ENCODE measurements around the gene RAB4A. TPM values are rescaled to one million over a fixed set of nuclear protein-coding genes. Genes with fewer than 3 reads are reported as not detected.

The RAB4A gene
- total and polyA plus RNA-seq, 2 of the 13 experiments (the other 11 are each of a cell fraction or from before 2014, with no cell fraction given): 56.0 to 80.1 TPM

DNA sequence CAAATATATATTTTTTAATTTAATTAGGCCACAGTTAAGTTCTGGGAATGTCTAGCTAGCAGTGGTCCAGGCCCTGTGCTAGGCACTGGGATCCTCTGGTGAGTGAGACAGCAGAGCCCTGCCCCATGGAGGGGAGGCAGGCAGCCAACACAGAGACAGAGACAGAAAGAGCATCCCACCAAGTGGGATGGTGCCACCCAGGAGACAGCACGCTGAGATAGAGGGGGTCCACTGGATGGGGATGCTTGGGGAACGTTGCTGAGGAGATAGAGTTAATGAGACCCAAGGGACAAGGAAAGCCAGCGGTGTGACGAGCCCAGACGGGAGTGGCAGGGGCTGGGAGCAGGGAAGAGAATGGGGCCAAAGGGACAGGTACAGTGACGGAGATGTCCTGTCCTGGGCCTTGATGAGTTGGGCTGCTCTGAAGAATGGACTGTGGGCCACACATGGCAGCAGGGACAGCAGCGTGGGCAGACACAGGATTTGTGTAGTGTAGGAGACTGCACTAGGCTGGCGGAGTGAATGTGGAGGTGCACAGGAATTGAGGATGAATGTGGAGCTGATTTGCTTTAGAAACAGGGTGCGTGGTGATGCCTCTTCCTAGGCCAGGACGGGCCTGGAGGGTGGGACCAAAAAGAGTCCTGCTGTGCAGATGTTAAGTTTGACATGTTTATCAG is 22.8 kb downstream of the RAB4A start (continued):
- TF ChIP-seq, protein P1, sequence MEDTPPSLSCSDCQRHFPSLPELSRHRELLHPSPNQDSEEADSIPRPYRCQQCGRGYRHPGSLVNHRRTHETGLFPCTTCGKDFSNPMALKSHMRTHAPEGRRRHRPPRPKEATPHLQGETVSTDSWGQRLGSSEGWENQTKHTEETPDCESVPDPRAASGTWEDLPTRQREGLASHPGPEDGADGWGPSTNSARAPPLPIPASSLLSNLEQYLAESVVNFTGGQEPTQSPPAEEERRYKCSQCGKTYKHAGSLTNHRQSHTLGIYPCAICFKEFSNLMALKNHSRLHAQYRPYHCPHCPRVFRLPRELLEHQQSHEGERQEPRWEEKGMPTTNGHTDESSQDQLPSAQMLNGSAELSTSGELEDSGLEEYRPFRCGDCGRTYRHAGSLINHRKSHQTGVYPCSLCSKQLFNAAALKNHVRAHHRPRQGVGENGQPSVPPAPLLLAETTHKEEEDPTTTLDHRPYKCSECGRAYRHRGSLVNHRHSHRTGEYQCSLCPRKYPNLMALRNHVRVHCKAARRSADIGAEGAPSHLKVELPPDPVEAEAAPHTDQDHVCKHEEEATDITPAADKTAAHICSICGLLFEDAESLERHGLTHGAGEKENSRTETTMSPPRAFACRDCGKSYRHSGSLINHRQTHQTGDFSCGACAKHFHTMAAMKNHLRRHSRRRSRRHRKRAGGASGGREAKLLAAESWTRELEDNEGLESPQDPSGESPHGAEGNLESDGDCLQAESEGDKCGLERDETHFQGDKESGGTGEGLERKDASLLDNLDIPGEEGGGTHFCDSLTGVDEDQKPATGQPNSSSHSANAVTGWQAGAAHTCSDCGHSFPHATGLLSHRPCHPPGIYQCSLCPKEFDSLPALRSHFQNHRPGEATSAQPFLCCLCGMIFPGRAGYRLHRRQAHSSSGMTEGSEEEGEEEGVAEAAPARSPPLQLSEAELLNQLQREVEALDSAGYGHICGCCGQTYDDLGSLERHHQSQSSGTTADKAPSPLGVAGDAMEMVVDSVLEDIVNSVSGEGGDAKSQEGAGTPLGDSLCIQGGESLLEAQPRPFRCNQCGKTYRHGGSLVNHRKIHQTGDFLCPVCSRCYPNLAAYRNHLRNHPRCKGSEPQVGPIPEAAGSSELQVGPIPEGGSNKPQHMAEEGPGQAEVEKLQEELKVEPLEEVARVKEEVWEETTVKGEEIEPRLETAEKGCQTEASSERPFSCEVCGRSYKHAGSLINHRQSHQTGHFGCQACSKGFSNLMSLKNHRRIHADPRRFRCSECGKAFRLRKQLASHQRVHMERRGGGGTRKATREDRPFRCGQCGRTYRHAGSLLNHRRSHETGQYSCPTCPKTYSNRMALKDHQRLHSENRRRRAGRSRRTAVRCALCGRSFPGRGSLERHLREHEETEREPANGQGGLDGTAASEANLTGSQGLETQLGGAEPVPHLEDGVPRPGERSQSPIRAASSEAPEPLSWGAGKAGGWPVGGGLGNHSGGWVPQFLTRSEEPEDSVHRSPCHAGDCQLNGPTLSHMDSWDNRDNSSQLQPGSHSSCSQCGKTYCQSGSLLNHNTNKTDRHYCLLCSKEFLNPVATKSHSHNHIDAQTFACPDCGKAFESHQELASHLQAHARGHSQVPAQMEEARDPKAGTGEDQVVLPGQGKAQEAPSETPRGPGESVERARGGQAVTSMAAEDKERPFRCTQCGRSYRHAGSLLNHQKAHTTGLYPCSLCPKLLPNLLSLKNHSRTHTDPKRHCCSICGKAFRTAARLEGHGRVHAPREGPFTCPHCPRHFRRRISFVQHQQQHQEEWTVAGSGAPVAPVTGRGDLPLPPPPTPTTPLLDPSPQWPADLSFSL (CRISPR knock-in tag; IDR thresholded peaks at IDR 0.05): no peak
- TF ChIP-seq POGZ (CRISPR knock-in tag; IDR thresholded peaks at IDR 0.05) (no peak), KDM5B (CRISPR knock-in tag; IDR thresholded peaks at IDR 0.05; ENCODE audit: borderline replicate concordance) (no peak), PAWR (CRISPR knock-in tag; IDR thresholded peaks at IDR 0.05; ENCODE audit: borderline replicate concordance) (no peak), THYN1 (CRISPR knock-in tag; IDR thresholded peaks at IDR 0.05; ENCODE audit: borderline replicate concordance, low read depth) (no peak), ZNF562 (CRISPR knock-in tag; IDR thresholded peaks at IDR 0.05; ENCODE audit: borderline replicate concordance) (no peak), SMAD9 (CRISPR knock-in tag; IDR thresholded peaks at IDR 0.05) (no peak), POLR2G (IDR thresholded peaks at IDR 0.05; ENCODE audit: low read depth, low read length) (peak; percentile 54), SNRNP70 (IDR thresholded peaks at IDR 0.05; ENCODE audit: low read depth, low read length) (no peak), ZSCAN21 (CRISPR knock-in tag; IDR thresholded peaks at IDR 0.05; ENCODE audit: borderline replicate concordance) (no peak), NCOA5 (CRISPR knock-in tag; IDR thresholded peaks at IDR 0.05) (no peak)
- TF ChIP-seq, protein P2, sequence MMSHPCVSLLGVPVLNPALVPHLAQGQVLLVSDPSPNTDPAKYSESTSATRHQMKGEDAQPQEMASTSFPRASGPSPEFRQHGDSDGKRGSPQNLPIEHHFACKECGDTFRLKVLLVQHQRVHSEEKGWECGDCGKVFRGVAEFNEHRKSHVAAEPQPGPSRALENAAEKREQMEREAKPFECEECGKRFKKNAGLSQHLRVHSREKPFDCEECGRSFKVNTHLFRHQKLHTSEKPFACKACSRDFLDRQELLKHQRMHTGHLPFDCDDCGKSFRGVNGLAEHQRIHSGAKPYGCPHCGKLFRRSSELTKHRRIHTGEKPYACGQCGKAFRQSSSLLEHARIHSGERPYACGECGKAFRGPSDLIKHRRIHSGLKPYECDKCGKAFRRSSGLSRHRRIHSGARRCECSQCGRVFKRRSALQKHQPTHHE (CRISPR knock-in tag; IDR thresholded peaks at IDR 0.05; ENCODE audit: borderline replicate concordance): no peak

Measured in HepG2 (cell line).